Endothelial cell of umbilical vein (primary cell): Measurements from ENCODE around the gene ZBTB39. TPM values are rescaled to one million over a fixed set of nuclear protein-coding genes. Genes with fewer than 3 reads are reported as not detected.

Experiments used
- BruUV-seq: library from RNA; stranded (reverse); fragments of 400-500 nt; replicated peaks from 2 replicates; lab custom pipeline; 2021; lab: Mats Ljungman, UMichigan
- CTCF ChIA-PET: fragments of 300-600, 350-600 bp; sonication (Branson Sonifier 250); formaldehyde crosslinking; loops from one replicate; lab custom pipeline; 2021; ENCODE audit warnings: antibody characterized with exemption, inconsistent platforms; lab: Charles Lee
- POLR2A ChIA-PET: fragments of 300-600, 350-600 bp; sonication (Branson Sonifier 250); formaldehyde crosslinking; loops from one replicate; lab custom pipeline; 2021; ENCODE audit warnings: antibody characterized with exemption, inconsistent platforms; lab: Charles Lee
- DNase-seq: peaks from one replicate; pipeline ENCODE4 v3.0.0-alpha.2; 2011; ENCODE audit warnings: low read depth, low spot score
- FAIRE-seq: peaks from 2 replicates; lab custom pipeline; 2011; peaks lifted over from hg19 to GRCh38; lab: Jason Lieb, UNC
- H2AFZ ChIP-seq: 2 replicates; pipeline ENCODE4 v1.6.0; 2012; ENCODE audit warnings: low read depth, low read length, control low read depth, inconsistent platforms
- H3K27ac ChIP-seq: 2 replicates; pipeline ENCODE4 v1.5.1; 2011; ENCODE audit warnings: low read depth, mild to moderate bottlenecking, control low read depth, low read length, moderate library complexity; ENCODE audit not compliant: insufficient read depth
- H3K27me3 ChIP-seq, 2 experiments: 2 replicates each; pipeline versions ENCODE4 v1.6.0 to v1.6.1; 2011; ENCODE audit warnings: low read length in 2 of 2, mixed read lengths in 1 of 2; ENCODE audit not compliant: control insufficient read depth in 2 of 2, insufficient read depth in 2 of 2
- H3K36me3 ChIP-seq, 2 experiments: 2 replicates in 1 of 2; 3 replicates in 1 of 2; pipeline ENCODE4 v1.5.1; 2011; ENCODE audit warnings: low read length in 2 of 2, mild to moderate bottlenecking in 1 of 2, moderate library complexity in 1 of 2; ENCODE audit not compliant: control insufficient read depth in 2 of 2, insufficient read depth in 2 of 2; ENCODE audit errors: extremely low read depth in 1 of 2
- H3K4me1 ChIP-seq: 3 replicates; pipeline ENCODE4 v1.5.1; 2011; ENCODE audit warnings: mild to moderate bottlenecking, low read length; ENCODE audit not compliant: control insufficient read depth, insufficient read depth; ENCODE audit errors: extremely low read depth
- H3K4me2 ChIP-seq: 2 replicates; pipeline ENCODE4 v1.6.1; 2011; ENCODE audit warnings: low read length, control low read depth, mixed read lengths; ENCODE audit not compliant: insufficient read depth
- H3K4me3 ChIP-seq, 3 experiments: fragments of 200-600 bp in 1 of 3; sonication (generic), shearing (Covaris generic) in 1 of 3; replicated peaks in 1 of 3; 2 replicates each; pipeline ENCODE4 v1.5.1; 2011 to 2016; ENCODE audit warnings: control low read depth in 3 of 3, low read length in 3 of 3, mild to moderate bottlenecking in 2 of 3, inconsistent platforms in 1 of 3, low read depth in 1 of 3, moderate library complexity in 1 of 3; ENCODE audit not compliant: insufficient read depth in 1 of 3
- H3K79me2 ChIP-seq: 2 replicates; pipeline ENCODE4 v1.6.0; 2012; ENCODE audit warnings: low read length, inconsistent platforms; ENCODE audit not compliant: control insufficient read depth, insufficient read depth
- H3K9ac ChIP-seq: replicated peaks from 2 replicates; pipeline ENCODE3; 2011; ENCODE audit warnings: low read length, control low read depth; ENCODE audit not compliant: insufficient read depth; ENCODE audit errors: extremely low read depth
- H3K9me1 ChIP-seq: replicated peaks from 3 replicates; pipeline ENCODE4 v1.6.0; 2011; ENCODE audit warnings: mild to moderate bottlenecking, low read length; ENCODE audit not compliant: control insufficient read depth, insufficient read depth; ENCODE audit errors: extremely low read depth
- H3K9me3 ChIP-seq: replicated peaks from 2 replicates; pipeline ENCODE4 v1.5.1; 2012; ENCODE audit warnings: low read length, inconsistent platforms; ENCODE audit not compliant: control insufficient read depth, insufficient read depth
- H4K20me1 ChIP-seq: replicated peaks from 2 replicates; pipeline ENCODE3; 2011; ENCODE audit warnings: mild to moderate bottlenecking, low read length; ENCODE audit not compliant: control insufficient read depth, insufficient read depth; ENCODE audit errors: extremely low read depth
- CTCF ChIP-seq, 2 donors: IDR thresholded peaks; 1 replicate in 1 of 2; 2 replicates in 1 of 2; pipeline ENCODE4 v1.5.1; 2011; ENCODE audit warnings: low read length in 2 of 2, mild to moderate bottlenecking in 2 of 2, moderate library complexity in 2 of 2, control low read depth in 1 of 2, inconsistent platforms in 1 of 2, low read depth in 1 of 2; ENCODE audit not compliant: insufficient read depth in 1 of 2; ENCODE audit errors: extremely low read depth in 1 of 2
- EZH2 ChIP-seq: IDR thresholded peaks from 2 replicates; pipeline ENCODE4 v1.6.1; 2012; ENCODE audit warnings: borderline replicate concordance, low read depth, mild to moderate bottlenecking, moderate library complexity, low read length, inconsistent platforms; ENCODE audit not compliant: severe bottlenecking
- FOS ChIP-seq: IDR thresholded peaks from 2 replicates; pipeline ENCODE4 v1.6.1; 2011; ENCODE audit warnings: mild to moderate bottlenecking, low read length, moderate library complexity, borderline replicate concordance; ENCODE audit not compliant: insufficient read depth
- GATA2 ChIP-seq: IDR thresholded peaks from 2 replicates; pipeline ENCODE4 v1.7.0; 2011; ENCODE audit warnings: low read depth, mild to moderate bottlenecking, moderate library complexity, mixed read lengths, low read length; ENCODE audit not compliant: insufficient read length, insufficient read depth
- JUN ChIP-seq: IDR thresholded peaks from 2 replicates; pipeline ENCODE4 v1.6.1; 2011; ENCODE audit warnings: borderline replicate concordance, low read depth; ENCODE audit not compliant: insufficient read length, insufficient read depth
- MAX ChIP-seq: IDR thresholded peaks from 2 replicates; pipeline ENCODE4 v1.6.1; 2011; ENCODE audit not compliant: insufficient read depth, insufficient read length
- MYC ChIP-seq: IDR thresholded peaks from one replicate; pipeline ENCODE4 v1.6.1; 2011; ENCODE audit warnings: mild to moderate bottlenecking, low read depth, low read length
- POLR2A ChIP-seq: IDR thresholded peaks from 2 replicates; pipeline ENCODE4 v1.6.1; 2012; ENCODE audit warnings: low read depth, mild to moderate bottlenecking, control low read depth, low read length
- POLR2AphosphoS5 ChIP-seq: IDR thresholded peaks from 2 replicates; pipeline ENCODE4 v1.6.1; 2012; ENCODE audit warnings: low read depth, mild to moderate bottlenecking, control low read depth, low read length, moderate library complexity; ENCODE audit not compliant: insufficient read depth
- dilution Hi-C: fragments of 300-500 bp; cut with MboI; formaldehyde crosslinking; loops from one replicate; pipeline ENCODE4 v1.15.0; 2019; ENCODE audit warnings: low sequenced_read_pairs; ENCODE audit not compliant: extremely low pct_ligation_motif_present
- intact Hi-C: fragments of 100-400 bp; cut with micrococcal nuclease; formaldehyde crosslinking; loops from one replicate; pipeline ENCODE4 v1.10.0; 2022
- polyA plus RNA-seq, 4 experiments: library from polyadenylated mRNA; depleted of rRNA in 3 of 4; stranded (reverse) in 3 of 4; unstranded in 1 of 4; fragments of >200 nt; gene quantifications; 2 replicates each; pipeline versions ENCODE4 v1.2.1 to v1.2.3, GENCODE V29; 2011 to 2012; ENCODE audit warnings: missing spikeins in 1 of 4
- total RNA-seq: library from RNA; stranded (reverse); gene quantifications from 2 replicates; pipeline ENCODE4 v1.2.3, GENCODE V29; 2021

Gene ZBTB39
- total and polyA plus RNA-seq, 2 donors (not counting 3 experiments of a cell fraction or from before 2014, with no cell fraction given): 5.9 to 8.5 TPM

GRCh38 chr12:56954958-56955355, 51.4 kb downstream of the ZBTB39 start:
- Histone ChIP-seq H3K4me2 (no peak overlapping the region), H3K79me2 (no peaks in the 10 kb centered on the region), H3K9me1 (no peaks in the 10 kb centered on the region), H3K4me3 (no peak overlapping the region), H3K9ac (no peak overlapping the region), H3K4me1 (no peaks in the 10 kb centered on the region), H3K9me3 (no peaks in the 10 kb centered on the region), H3K36me3 (no peaks in the 10 kb centered on the region), H3K27me3 (peaks cover 6 to 11% of the 10 kb centered on the region in 2 experiments), H3K27ac (no peak overlapping the region), H4K20me1 (no peaks in the 10 kb centered on the region), H2AFZ (no peak overlapping the region)
- CTCF ChIA-PET: no interaction called here
- intact Hi-C loops (no loop called here), dilution Hi-C loops (no loop called here)
- POLR2A ChIA-PET: no interaction called here
- no peak for DNase-seq
- FAIRE-seq: no peak
- BruUV-seq: no TSS peak
- TF ChIP-seq POLR2AphosphoS5 (no peak), FOS (no peak), CTCF (IDR thresholded peaks at IDR 0.05; ENCODE audit: extremely low read depth in 1 of 2, insufficient read depth in 1 of 2, low read depth in 1 of 2, low read length in 2 of 2) (no peak), JUN (no peak), MYC (no peak), EZH2 (no peak), MAX (no peak), GATA2 (no peak), POLR2A (no peak)
